Skeletal muscle cell (primary cell): ENCODE results near the gene TMEM132D.

Experiments used
- DNase-seq: peaks from one replicate; pipeline ENCODE4 v3.0.0-alpha.2; 2010; ENCODE audit warnings: low read depth
- H3K4me3 ChIP-seq: 2 replicates; pipeline ENCODE4 v1.5.1; 2011; ENCODE audit warnings: low read depth, mild to moderate bottlenecking, control low read depth, low read length, moderate library complexity

Gene TMEM132D

DNA sequence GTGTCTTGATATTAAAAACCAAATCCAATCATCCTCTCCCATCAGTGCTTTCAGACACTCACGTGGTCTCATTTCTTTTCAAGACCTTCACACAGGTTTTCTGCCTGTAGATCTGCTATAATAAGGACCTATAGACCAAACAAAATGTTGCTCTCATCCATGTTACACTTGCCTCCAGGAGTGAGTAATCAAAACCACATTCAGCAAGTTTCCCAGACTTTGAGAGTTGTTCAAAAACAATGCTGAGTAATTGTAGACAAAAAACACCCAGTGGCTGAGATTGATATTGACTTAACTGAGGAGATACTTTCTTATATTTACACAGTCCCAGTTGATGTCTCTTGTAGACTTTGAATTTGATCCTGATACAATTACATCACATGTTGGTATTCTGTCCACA is 383.1 kb downstream of the TMEM132D start:
- no peak for DNase-seq
- H3K4me3 ChIP-seq: no peak overlapping the region

DNA sequence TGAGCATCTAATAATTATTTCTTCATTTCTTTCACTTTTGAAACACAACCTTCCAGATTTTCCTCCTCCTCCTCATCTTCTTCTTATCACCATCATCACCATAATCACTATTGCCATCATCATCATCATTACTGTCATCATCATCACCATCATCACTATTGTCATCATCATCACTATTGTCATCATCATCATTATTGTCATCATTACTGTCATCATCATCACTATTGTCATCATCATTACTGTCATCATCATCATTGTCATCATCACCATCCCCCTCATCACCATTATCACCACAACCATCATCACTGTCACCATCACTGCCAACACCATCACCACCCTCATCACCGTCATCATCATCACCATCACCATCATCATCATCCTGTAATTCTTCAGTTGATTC is 400.0 kb downstream of the TMEM132D start:
- H3K4me3 ChIP-seq: no peak overlapping the region
- DNase-seq: no peak

DNA sequence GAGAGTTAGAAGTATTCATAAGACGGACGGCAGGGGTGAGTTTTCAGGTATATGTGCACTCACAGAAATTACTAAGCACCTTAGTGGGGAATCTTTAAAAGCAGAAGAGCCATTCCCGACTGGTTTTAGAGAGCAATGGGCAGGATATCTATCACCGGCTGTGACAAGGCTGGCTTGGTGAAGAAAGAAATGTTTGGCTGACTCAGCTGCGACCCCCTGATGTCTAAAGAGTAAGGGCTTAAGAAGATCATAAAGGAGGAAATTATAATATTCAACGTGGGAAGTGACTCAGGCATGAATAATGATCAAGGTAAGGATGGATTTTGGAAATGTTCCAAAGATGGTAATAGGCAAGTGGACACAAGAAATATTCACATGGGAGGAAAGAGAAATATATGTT is 407.6 kb downstream of the TMEM132D start:
- H3K4me3 ChIP-seq: no peak overlapping the region
- no peak for DNase-seq

DNA sequence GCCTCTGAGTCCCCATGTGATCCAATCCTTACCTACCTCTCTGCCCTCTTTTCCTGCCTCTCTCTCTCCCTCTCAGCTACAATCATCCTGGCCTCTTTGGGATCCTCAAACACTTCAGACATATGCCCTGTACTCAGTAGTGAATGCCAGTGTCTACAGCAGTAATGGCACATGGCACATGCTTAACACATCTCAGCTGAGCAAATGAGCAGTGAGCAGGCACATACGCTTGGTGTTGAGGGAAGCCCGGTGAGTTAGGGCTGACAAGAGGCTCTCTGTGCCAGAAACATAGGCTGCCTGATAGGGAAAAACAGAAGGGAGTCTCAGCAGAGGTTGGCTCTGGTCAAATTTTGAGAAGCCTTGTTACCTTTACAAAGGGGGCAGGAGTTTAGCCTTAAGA is 409.1 kb downstream of the TMEM132D start:
- no peak for DNase-seq
- H3K4me3 ChIP-seq: no peak overlapping the region

DNA sequence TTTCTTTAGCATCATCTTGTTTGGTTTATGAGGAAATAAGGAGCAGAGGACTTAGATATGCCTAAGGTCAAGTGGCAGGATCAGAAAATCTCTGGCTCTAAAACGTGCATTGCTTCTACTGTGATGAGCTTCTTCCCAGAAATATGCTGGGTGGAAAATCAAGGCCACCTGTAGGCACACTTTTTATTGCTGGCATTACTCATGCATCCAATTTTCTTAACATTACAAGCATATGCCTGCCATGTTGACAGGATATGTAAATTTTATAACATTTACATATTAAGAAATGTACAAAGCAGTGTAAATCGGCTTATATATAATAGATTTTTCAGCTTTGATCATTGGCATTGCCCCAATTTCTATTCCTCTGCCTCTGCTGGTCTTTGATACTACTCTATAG is 409.6 kb downstream of the TMEM132D start:
- no peak overlapping the region for H3K4me3 ChIP-seq
- no peak for DNase-seq

DNA sequence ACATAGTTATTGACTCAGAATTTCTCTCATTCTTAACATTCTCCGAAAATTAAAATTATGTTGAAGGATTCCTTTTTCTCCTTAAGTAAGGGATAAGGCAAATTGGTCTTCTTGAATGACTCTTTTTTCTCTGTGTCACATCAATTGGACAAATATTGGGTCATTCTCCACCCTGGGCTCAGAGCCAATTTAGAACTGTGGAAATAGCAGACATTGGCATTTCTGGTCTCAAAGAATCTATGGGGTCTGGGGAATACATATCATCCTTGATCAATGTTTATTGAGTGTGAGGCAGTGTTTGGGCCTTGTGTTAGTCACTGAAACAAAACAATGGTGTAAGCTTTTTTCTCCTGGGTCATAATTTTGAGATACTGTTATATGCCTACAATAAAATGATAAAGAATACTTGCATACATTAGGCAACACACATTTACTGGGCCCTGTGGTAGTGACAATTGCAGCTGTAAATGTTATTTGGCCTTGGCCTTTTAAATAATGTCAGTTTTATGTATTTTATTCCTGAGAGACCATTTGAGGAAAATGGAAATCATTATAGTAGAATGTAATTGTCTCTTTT is 414.6 kb downstream of the TMEM132D start:
- no peak overlapping the region for H3K4me3 ChIP-seq
- no peak for DNase-seq

DNA sequence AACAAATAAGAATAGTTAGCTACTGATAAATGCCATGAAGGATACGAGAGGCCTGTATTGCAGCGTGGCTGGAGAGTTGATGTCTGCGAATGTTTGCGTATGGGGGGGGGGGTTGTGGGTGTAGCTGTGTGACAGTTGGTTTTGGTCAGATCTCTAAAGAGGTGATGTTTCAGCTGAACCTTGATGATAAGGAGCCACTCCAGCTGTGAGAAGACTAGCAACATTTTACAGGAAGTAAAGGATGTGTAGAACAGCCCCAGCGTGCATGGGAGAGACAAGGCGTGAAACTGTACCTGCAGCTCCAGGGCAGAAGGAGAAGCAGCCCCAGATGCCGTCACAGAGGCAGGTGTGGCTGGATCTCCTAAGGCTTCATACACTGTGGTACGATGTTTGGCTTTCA is 416.9 kb downstream of the TMEM132D start:
- H3K4me3 ChIP-seq: no peak overlapping the region
- no peak for DNase-seq

DNA sequence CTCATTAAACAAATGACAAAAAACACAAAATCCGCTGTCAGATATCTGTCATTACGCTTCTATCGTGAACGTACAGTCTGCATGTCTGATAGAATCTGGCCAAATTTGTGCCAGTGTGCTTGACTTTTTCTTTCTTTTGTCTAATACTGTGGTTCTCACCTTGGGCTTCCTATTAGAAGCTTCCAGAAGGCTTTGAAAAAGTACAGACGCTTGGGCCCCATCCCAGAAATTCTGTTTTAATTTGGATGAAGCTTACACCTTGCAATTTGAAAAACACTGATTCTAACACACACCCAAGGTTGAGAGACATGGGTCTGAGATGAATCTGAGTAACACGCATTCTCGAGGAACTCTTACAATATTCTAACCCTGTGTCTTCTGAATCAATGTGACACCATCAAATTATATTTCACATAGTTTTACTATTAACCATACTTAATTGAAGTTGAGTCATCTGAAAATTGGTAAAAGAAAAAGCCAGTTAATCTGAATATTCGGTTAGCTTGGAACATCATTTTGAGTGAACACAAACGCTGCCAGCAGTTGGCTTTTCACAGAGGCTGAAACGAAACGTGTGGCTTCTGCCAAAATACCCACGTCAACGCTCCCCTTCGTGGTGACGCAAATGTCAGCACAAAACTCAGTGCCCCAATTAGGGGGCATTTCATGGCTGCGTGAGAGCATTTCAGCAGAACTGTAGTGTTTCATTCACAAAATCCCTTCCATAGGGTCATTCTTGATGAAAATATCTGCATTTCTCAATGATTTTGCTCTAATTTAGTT is 420.5 kb downstream of the TMEM132D start:
- H3K4me3 ChIP-seq: no peak overlapping the region
- no peak for DNase-seq

DNA sequence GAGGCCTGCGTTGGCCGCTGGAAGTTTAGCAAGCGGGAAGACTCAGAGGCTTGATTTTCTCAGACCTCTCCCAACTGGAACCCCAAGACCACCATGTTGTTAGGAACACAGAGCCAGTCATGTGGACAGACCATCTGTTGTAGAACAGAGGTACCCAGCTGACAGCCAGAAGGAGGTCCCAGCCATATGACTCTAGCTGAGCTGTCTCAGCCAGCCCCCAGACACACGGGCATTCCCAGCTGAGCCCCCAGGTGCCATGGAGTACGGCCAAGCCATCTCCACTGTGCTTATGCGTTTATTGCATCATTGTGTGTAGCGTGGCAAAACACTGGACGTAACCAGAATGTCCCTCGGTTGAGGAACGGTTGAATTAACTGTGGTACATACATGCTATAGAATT is 421.9 kb downstream of the TMEM132D start:
- no peak for DNase-seq
- no peak overlapping the region for H3K4me3 ChIP-seq

DNA sequence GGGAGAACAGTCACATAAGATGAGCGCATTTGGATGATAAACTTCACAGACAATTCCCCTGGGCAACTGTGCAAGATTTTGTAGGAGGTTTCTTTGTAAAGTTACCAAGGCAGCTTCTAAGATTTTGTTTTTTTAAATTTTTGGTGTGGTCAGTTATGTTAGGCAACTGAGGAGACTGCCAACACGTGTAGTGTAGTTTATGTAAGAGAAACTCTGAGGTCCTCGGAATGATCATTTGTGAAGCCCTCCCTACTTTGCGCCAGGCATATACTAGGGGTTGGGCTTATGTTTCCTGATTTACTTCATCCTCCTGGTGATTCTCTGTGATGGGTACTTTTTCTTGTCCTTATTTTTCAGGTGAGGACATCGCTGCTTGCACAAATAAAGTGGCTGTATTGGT is 433.6 kb downstream of the TMEM132D start:
- DNase-seq: no peak
- H3K4me3 ChIP-seq: no peak overlapping the region

DNA sequence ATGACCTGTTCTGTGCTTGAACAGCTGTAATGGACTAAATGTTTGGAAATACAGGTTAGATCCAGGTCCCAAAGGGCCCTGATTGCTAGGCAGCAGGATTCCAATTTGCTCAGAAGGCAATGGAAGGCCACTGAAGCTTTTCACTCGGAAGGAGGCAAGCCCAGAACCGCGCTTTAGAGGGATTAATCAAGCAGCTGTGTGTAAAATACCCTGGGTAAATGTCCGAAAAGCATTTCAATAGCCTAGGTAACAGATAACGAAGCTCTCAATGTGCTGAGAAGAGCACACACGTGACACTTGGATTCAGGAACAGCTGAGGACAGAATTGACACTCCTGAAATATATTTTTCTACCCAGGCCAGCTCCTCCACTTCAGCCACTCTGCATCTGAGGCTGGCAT is 436.1 kb downstream of the TMEM132D start:
- no peak overlapping the region for H3K4me3 ChIP-seq
- DNase-seq: no peak

DNA sequence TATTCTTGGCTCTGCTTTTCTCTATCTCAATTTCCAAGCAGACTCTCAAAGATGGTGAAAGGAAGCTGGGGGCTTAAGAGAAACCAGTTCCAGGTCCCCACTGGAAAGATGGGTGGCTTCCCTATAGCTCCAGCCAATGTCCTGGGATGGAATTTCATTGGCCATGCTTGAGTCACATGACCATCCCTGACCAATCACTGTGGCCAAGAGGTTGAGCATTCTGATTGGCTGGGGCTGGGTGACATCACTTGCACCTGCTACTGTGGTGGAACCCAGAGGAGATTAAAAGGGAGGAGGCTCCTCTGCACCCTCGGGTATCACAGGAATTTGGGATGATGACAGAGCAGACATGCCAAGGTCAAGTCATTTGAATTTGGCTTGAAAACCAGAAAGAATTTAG is 436.5 kb downstream of the TMEM132D start:
- no peak overlapping the region for H3K4me3 ChIP-seq

DNA sequence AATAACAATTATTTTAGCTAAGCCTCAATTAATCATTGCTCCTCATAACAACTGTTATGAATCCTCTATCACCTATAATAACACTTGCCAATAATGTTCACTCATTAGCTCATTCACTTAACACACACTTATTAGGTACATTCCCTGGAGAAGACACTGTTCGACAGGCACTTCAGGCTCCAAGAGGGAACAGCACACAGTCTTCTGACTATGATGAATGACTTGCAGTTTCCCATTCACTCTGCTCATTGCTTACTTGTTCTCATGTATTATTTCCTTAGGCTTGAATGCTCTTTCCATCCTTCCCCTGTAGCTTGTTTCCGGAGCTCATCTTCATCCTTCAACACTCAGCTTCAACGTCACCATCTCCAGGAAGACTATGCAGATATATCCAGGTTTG is 437.3 kb downstream of the TMEM132D start:
- H3K4me3 ChIP-seq: no peak overlapping the region
- no peak for DNase-seq

More for the DNA sequence above, 436.5 kb downstream of the TMEM132D start:
- no peak for DNase-seq

DNA sequence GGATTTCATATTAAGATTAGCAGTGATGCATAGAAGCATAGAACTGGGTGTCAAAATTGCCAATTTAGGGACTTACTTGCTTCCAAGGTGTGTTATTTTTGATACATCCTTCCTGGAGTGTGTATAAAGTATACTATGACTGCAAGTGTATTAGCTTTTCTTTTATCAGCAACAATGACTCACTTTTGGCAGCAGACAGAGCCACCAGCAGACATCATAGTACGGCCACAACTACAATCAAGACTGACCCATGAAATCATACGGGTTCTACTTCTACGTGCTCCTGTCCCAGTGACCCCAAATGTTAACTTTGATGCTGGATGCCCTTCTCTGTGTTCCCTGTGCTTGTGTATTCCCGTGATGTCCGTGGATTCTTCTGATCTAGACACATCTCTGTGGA is 443.9 kb downstream of the TMEM132D start:
- no peak for DNase-seq
- no peak overlapping the region for H3K4me3 ChIP-seq

DNA sequence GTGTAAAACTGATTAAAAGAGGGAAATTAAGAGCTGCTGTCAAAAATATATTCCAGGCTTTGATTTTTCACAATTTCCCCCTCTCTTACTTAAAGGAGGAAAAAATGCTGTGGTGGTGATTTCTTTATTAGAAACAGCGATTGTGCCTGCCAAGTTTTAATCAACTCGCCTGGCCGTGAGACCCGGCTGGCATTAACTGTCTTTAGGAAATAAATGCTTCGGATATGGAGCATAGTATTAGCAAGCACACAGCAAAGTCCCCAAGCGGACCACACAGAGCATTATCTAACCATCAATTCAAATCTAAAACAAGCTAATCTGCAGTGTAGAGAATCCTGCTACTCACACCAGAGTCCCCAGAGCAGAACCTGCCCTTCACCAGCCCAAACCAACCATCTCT is 457.1 kb downstream of the TMEM132D start:
- no peak overlapping the region for H3K4me3 ChIP-seq
- no peak for DNase-seq

DNA sequence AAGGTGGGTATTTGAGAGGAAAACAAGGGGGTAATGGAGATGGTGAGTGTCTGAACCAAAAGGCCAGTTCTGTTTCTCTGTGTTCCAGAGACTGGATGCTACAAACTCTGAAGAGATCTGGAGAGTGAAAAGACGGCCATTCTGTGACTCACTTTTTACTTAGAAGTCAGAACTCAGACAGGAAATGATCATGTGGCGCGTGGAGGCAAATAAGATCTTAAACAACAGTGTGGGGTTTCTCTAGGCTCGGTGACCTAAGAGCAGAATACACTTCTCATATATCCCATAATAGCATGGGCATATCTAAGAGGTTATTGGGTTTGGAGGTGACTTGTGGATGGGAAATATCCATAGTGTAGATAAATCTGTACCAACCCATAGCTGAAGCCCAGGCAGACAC is 463.5 kb downstream of the TMEM132D start:
- no peak for DNase-seq
- H3K4me3 ChIP-seq: no peak overlapping the region

DNA sequence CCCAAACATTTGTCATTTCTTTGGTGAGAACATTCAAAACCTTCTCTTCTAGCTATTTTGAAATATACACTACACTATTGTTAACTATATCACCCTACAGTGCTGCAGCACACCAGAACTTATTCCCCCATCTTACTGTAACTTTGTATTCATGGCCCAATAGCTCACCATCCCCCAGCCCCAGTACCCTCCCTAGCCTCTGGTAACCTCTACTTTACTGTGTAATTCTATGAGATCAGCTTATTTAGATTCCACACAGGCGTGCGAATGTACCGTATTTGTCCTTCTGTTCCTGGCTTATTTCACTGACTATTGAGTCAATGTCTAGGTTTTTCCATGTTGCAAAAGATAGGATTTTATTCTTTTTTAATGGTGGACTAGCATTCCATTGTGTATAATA is 469.0 kb downstream of the TMEM132D start:
- H3K4me3 ChIP-seq: no peak overlapping the region
- no peak for DNase-seq

DNA sequence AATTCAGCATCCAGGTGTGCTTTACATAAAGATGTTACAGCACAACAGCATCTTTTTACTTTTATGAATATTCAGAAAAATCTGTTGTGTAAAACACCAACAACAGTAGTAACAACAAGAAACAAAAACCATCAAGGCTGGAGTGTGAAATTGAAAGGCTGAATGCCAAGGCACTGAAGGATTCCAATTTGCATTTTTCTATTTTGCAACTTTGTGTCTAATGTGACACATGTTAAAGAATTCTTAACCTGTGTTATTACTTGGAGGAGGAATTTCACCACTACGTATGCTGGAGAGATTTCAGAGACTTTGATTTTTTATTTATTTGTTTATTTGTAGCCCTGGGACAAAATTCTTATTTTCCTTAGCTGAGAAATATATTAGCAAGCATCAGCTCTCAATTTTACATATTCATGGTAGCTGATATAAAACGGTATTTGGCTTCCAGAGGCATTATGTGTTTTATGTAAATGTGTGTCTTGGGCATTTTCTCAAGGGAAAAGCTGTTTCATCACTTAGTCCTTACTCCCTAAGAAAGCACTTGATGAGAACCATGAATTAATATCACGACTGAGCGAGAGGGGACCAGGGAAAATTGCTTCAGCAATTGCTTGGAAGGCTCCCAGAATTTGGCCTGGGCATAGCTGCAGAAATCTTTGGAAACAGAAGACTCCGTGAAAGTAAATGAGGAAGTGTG is 475.4 kb downstream of the TMEM132D start:
- no peak overlapping the region for H3K4me3 ChIP-seq
- DNase-seq: no peak

DNA sequence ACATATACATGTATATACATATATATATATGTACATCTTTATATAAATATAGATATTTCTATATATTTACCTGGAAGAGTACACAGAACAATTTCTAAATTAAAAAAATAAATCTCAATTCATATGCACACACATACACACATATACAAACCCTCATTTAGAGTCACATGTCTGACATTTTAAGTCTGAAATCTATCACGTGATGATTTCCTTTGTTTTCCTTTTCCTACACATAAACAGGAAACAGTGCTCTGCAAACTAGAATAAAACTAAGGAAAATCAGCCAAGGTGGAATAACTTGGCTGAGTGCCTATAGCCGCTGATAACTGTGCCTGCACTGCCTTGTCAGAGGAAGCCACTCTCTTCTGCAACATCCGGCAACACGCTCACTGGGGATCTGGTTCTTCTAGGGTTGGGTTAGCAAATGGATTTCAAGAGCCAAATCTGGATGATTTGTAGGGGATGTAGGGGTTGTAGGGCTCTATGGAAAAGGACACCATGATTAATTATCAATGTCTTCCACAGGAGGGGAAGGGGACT is 480.7 kb downstream of the TMEM132D start:
- no peak overlapping the region for H3K4me3 ChIP-seq
- DNase-seq: no peak

DNA sequence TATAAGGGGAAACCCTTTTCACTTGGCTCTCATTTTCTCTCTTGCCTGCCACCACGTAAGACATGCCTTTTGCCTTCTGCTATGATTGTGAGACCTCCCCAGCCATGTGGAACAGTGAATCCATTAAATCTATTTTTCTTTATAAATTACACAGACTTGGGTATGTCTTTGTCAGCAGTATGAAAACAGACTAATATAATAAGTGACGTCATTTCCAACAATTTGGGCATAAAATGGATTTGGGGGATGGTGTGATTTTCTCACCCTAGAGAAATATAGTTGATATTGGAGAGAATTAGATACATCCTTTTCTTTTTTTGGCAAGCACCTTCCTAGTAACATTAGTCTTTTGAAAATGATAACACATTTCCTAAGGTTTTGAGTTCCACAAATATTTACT is 490.5 kb downstream of the TMEM132D start:
- no peak for DNase-seq

DNA sequence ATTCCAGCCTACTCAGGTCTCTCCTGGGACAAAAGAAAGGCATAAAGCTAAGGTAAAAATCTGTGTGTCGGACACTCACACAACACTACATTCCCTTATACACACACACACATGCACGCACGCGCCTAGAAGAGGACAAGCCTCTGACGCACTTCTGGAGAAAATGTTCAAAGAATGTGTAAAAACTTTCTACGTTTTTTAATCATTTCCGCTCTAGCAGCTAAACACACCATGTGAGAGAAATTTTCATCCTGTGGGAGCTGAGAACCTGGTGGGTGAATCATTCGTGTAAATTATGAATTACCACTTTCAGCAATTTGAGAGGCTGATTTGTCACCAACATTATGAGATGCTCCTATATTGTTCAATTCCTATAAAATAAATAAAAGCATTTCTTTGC is 494.5 kb downstream of the TMEM132D start:
- H3K4me3 ChIP-seq: no peak overlapping the region
- no peak for DNase-seq

More for the DNA sequence above, 490.5 kb downstream of the TMEM132D start:
- H3K4me3 ChIP-seq: no peak overlapping the region
